ENCODE data around the gene PDPN. TPM values are rescaled to one million over a fixed set of nuclear protein-coding genes. Genes with fewer than 3 reads are reported as not detected.
A peak's percentile ranks its signal among the peaks of the same experiment; 100 is the strongest.

PDPN gene
- total RNA-seq, 1 donor from 2014 or later = 13.6 TPM

GRCh38 chr1:13624526-13624925, 40.9 kb downstream of the PDPN start:
- Histone ChIP-seq H3K4me3 (ENCODE audit: low read length in 3 of 3) (no peak overlapping the region), H3K9ac (ENCODE audit: low read depth in 1 of 3, low read length in 3 of 3) (no peak overlapping the region), H3K9me3 (ENCODE audit: control insufficient read depth in 3 of 3, low read length in 3 of 3) (peaks cover 0 to 4% (median 0%) of the 10 kb centered on the region in 3 donors), H3K27me3 (ENCODE audit: control insufficient read depth in 3 of 3, insufficient read depth in 3 of 3, low read length in 3 of 3) (no peaks in the 10 kb centered on the region), H3K27ac (ENCODE audit: low read depth, low read length) (no peak overlapping the region), H3K4me1 (ENCODE audit: control insufficient read depth in 3 of 3, insufficient read depth in 3 of 3, low read length in 3 of 3) (peaks cover 6 to 10% (median 8%) of the 10 kb centered on the region in 3 donors), H3K36me3 (ENCODE audit: control insufficient read depth in 3 of 3, insufficient read depth in 3 of 3, low read length in 3 of 3) (no peaks in the 10 kb centered on the region)

- Histone ChIP-seq H3K36me3 (ENCODE audit: control insufficient read depth in 3 of 3, insufficient read depth in 3 of 3, low read length in 3 of 3) (no peaks in the 10 kb centered on the region), H3K27ac (ENCODE audit: low read depth, low read length) (no peak overlapping the region), H3K27me3 (ENCODE audit: control insufficient read depth in 3 of 3, insufficient read depth in 3 of 3, low read length in 3 of 3) (no peaks in the 10 kb centered on the region), H3K4me3 (ENCODE audit: low read length in 3 of 3) (no peak overlapping the region), H3K9ac (ENCODE audit: low read depth in 1 of 3, low read length in 3 of 3) (no peak overlapping the region), H3K4me1 (ENCODE audit: control insufficient read depth in 3 of 3, insufficient read depth in 3 of 3, low read length in 3 of 3) (no peaks in the 10 kb centered on the region), H3K9me3 (ENCODE audit: control insufficient read depth in 3 of 3, low read length in 3 of 3) (peaks cover 0 to 4% (median 0%) of the 10 kb centered on the region in 3 donors)
These were observed 43.5 kb downstream of the PDPN start for GRCh38 chr1:13627127-13627526.

GRCh38 chr1:13628218-13628617, 44.6 kb downstream of the PDPN start:
- H3K36me3 ChIP-seq (ENCODE audit: control insufficient read depth in 3 of 3, insufficient read depth in 3 of 3, low read length in 3 of 3) = no peaks in the 10 kb centered on the region
- H3K9me3 ChIP-seq (ENCODE audit: control insufficient read depth in 3 of 3, low read length in 3 of 3) = peaks cover 0 to 4% (median 0%) of the 10 kb centered on the region in 3 donors
- H3K27me3 ChIP-seq (ENCODE audit: control insufficient read depth in 3 of 3, insufficient read depth in 3 of 3, low read length in 3 of 3) = no peaks in the 10 kb centered on the region
- no peak overlapping the region for H3K9ac ChIP-seq (ENCODE audit: low read depth in 1 of 3, low read length in 3 of 3)
- H3K4me1 ChIP-seq (ENCODE audit: control insufficient read depth in 3 of 3, insufficient read depth in 3 of 3, low read length in 3 of 3) = no peaks in the 10 kb centered on the region
- H3K27ac ChIP-seq (ENCODE audit: low read depth, low read length) = no peak overlapping the region
- no peak overlapping the region for H3K4me3 ChIP-seq (ENCODE audit: low read length in 3 of 3)

- Histone ChIP-seq H3K27ac (ENCODE audit: low read depth, low read length) (no peak overlapping the region), H3K9me3 (ENCODE audit: control insufficient read depth in 3 of 3, low read length in 3 of 3) (peaks cover 0 to 4% (median 0%) of the 10 kb centered on the region in 3 donors), H3K9ac (ENCODE audit: low read depth in 1 of 3, low read length in 3 of 3) (no peak overlapping the region), H3K36me3 (ENCODE audit: control insufficient read depth in 3 of 3, insufficient read depth in 3 of 3, low read length in 3 of 3) (no peaks in the 10 kb centered on the region), H3K4me3 (ENCODE audit: low read length in 3 of 3) (no peak overlapping the region), H3K27me3 (ENCODE audit: control insufficient read depth in 3 of 3, insufficient read depth in 3 of 3, low read length in 3 of 3) (no peaks in the 10 kb centered on the region), H3K4me1 (ENCODE audit: control insufficient read depth in 3 of 3, insufficient read depth in 3 of 3, low read length in 3 of 3) (no peaks in the 10 kb centered on the region)
These were observed 45.1 kb downstream of the PDPN start for GRCh38 chr1:13628711-13629110.

GRCh38 chr1:13642306-13643004, 58.8 kb downstream of the PDPN start:
- Histone ChIP-seq H3K4me1 (ENCODE audit: control insufficient read depth in 3 of 3, insufficient read depth in 3 of 3, low read length in 3 of 3) (no peaks in the 10 kb centered on the region), H3K27ac (ENCODE audit: low read depth, low read length) (no peak overlapping the region)

GRCh38 chr1:13643017-13643416, 59.4 kb downstream of the PDPN start:
- Histone ChIP-seq H3K27me3 (ENCODE audit: control insufficient read depth in 3 of 3, insufficient read depth in 3 of 3, low read length in 3 of 3) (no peaks in the 10 kb centered on the region), H3K9me3 (ENCODE audit: control insufficient read depth in 3 of 3, low read length in 3 of 3) (peaks cover 0 to 3% (median 3%) of the 10 kb centered on the region in 3 donors), H3K36me3 (ENCODE audit: control insufficient read depth in 3 of 3, insufficient read depth in 3 of 3, low read length in 3 of 3) (no peaks in the 10 kb centered on the region), H3K27ac (ENCODE audit: low read depth, low read length) (no peak overlapping the region), H3K9ac (ENCODE audit: low read depth in 1 of 3, low read length in 3 of 3) (no peak overlapping the region), H3K4me3 (ENCODE audit: low read length in 3 of 3) (no peak overlapping the region), H3K4me1 (ENCODE audit: control insufficient read depth in 3 of 3, insufficient read depth in 3 of 3, low read length in 3 of 3) (no peaks in the 10 kb centered on the region)

More at GRCh38 chr1:13642306-13643004, 58.8 kb downstream of the PDPN start:
- H3K27me3 ChIP-seq (ENCODE audit: control insufficient read depth in 3 of 3, insufficient read depth in 3 of 3, low read length in 3 of 3) = no peaks in the 10 kb centered on the region
- H3K36me3 ChIP-seq (ENCODE audit: control insufficient read depth in 3 of 3, insufficient read depth in 3 of 3, low read length in 3 of 3) = no peaks in the 10 kb centered on the region
- no peak overlapping the region for H3K9ac ChIP-seq (ENCODE audit: low read depth in 1 of 3, low read length in 3 of 3)
- peaks cover 0 to 3% (median 3%) of the 10 kb centered on the region in 3 donors for H3K9me3 ChIP-seq (ENCODE audit: control insufficient read depth in 3 of 3, low read length in 3 of 3)
- no peak overlapping the region for H3K4me3 ChIP-seq (ENCODE audit: low read length in 3 of 3)

- Histone ChIP-seq H3K36me3 (ENCODE audit: control insufficient read depth in 3 of 3, insufficient read depth in 3 of 3, low read length in 3 of 3) (no peaks in the 10 kb centered on the region), H3K9ac (ENCODE audit: low read depth in 1 of 3, low read length in 3 of 3) (no peak overlapping the region), H3K27me3 (ENCODE audit: control insufficient read depth in 3 of 3, insufficient read depth in 3 of 3, low read length in 3 of 3) (no peaks in the 10 kb centered on the region), H3K9me3 (ENCODE audit: control insufficient read depth in 3 of 3, low read length in 3 of 3) (no peaks in the 10 kb centered on the region), H3K4me1 (ENCODE audit: control insufficient read depth in 3 of 3, insufficient read depth in 3 of 3, low read length in 3 of 3) (no peaks in the 10 kb centered on the region), H3K27ac (ENCODE audit: low read depth, low read length) (no peak overlapping the region), H3K4me3 (ENCODE audit: low read length in 3 of 3) (no peak overlapping the region)
These were observed 62.9 kb downstream of the PDPN start for GRCh38 chr1:13646521-13646920.

- H3K9me3 ChIP-seq (ENCODE audit: control insufficient read depth in 3 of 3, low read length in 3 of 3) = no peaks in the 10 kb centered on the region
- no peak overlapping the region for H3K27ac ChIP-seq (ENCODE audit: low read depth, low read length)
- no peaks in the 10 kb centered on the region for H3K4me1 ChIP-seq (ENCODE audit: control insufficient read depth in 3 of 3, insufficient read depth in 3 of 3, low read length in 3 of 3)
- H3K27me3 ChIP-seq (ENCODE audit: control insufficient read depth in 3 of 3, insufficient read depth in 3 of 3, low read length in 3 of 3) = no peaks in the 10 kb centered on the region
- no peaks in the 10 kb centered on the region for H3K36me3 ChIP-seq (ENCODE audit: control insufficient read depth in 3 of 3, insufficient read depth in 3 of 3, low read length in 3 of 3)
- H3K4me3 ChIP-seq (ENCODE audit: low read length in 3 of 3) = no peak overlapping the region
- H3K9ac ChIP-seq (ENCODE audit: low read depth in 1 of 3, low read length in 3 of 3) = no peak overlapping the region
These were observed 67.6 kb downstream of the PDPN start for GRCh38 chr1:13651279-13651678.

- no peak overlapping the region for H3K9ac ChIP-seq (ENCODE audit: low read depth in 1 of 3, low read length in 3 of 3)
- H3K36me3 ChIP-seq (ENCODE audit: control insufficient read depth in 3 of 3, insufficient read depth in 3 of 3, low read length in 3 of 3) = no peaks in the 10 kb centered on the region
These were observed 68.6 kb downstream of the PDPN start for GRCh38 chr1:13652238-13652637.

GRCh38 chr1:13661539-13661938, 77.9 kb downstream of the PDPN start:
- no peaks in the 10 kb centered on the region for H3K9me3 ChIP-seq (ENCODE audit: control insufficient read depth in 3 of 3, low read length in 3 of 3)
- H3K9ac ChIP-seq (ENCODE audit: low read depth in 1 of 3, low read length in 3 of 3) = no peak overlapping the region
- H3K27ac ChIP-seq (ENCODE audit: low read depth, low read length) = peak overlapping the region; percentile 44
- H3K4me3 ChIP-seq (ENCODE audit: low read length in 3 of 3) = no peak overlapping the region
- peaks cover 0 to 8% (median 0%) of the 10 kb centered on the region in 3 donors for H3K4me1 ChIP-seq (ENCODE audit: control insufficient read depth in 3 of 3, insufficient read depth in 3 of 3, low read length in 3 of 3)
- no peaks in the 10 kb centered on the region for H3K36me3 ChIP-seq (ENCODE audit: control insufficient read depth in 3 of 3, insufficient read depth in 3 of 3, low read length in 3 of 3)
- no peaks in the 10 kb centered on the region for H3K27me3 ChIP-seq (ENCODE audit: control insufficient read depth in 3 of 3, insufficient read depth in 3 of 3, low read length in 3 of 3)

More at GRCh38 chr1:13652238-13652637, 68.6 kb downstream of the PDPN start:
- H3K4me3 ChIP-seq (ENCODE audit: low read length in 3 of 3) = no peak overlapping the region
- H3K27me3 ChIP-seq (ENCODE audit: control insufficient read depth in 3 of 3, insufficient read depth in 3 of 3, low read length in 3 of 3) = no peaks in the 10 kb centered on the region
- H3K9me3 ChIP-seq (ENCODE audit: control insufficient read depth in 3 of 3, low read length in 3 of 3) = no peaks in the 10 kb centered on the region
- no peaks in the 10 kb centered on the region for H3K4me1 ChIP-seq (ENCODE audit: control insufficient read depth in 3 of 3, insufficient read depth in 3 of 3, low read length in 3 of 3)
- H3K27ac ChIP-seq (ENCODE audit: low read depth, low read length) = no peak overlapping the region
